Measurements from ENCODE around the gene CD52.
A peak's percentile ranks its signal among the peaks of the same experiment; 100 is the strongest.
"Not testable (repeated sequence)": the region's sequence is repeated elsewhere in the genome, so short reads cannot be mapped to it uniquely, and the experiment has no call there.

The CD52 gene

GRCh38 chr1:26284597-26285347 lies 33.0 kb upstream of the CD52 start:
- peak; percentile 96 to 98 for DNase-seq (ENCODE audit: low read depth in 2 of 2)

GRCh38 chr1:26285366-26286063 lies 32.2 kb upstream of the CD52 start:
- DNase-seq (ENCODE audit: low read depth in 2 of 2) = no peak

GRCh38 chr1:26286064-26286416 lies 31.7 kb upstream of the CD52 start:
- DNase-seq (ENCODE audit: low read depth in 2 of 2) = no peak

GRCh38 chr1:26287033-26287711 lies 30.6 kb upstream of the CD52 start:
- peak; percentile 49 to 62 for DNase-seq (ENCODE audit: low read depth in 2 of 2)

- DNase-seq (ENCODE audit: low read depth in 2 of 2) = no peak
Measured at GRCh38 chr1:26287811-26288210, 29.9 kb upstream of the CD52 start.

GRCh38 chr1:26288311-26288941 lies 29.3 kb upstream of the CD52 start:
- peak; percentile 66 to 72 for DNase-seq (ENCODE audit: low read depth in 2 of 2)

GRCh38 chr1:26289158-26290059 lies 28.3 kb upstream of the CD52 start:
- no peak for DNase-seq (ENCODE audit: low read depth in 2 of 2)

- no peak for DNase-seq (ENCODE audit: low read depth in 2 of 2)
Measured at GRCh38 chr1:26290122-26290881, 27.5 kb upstream of the CD52 start.

- DNase-seq (ENCODE audit: low read depth in 2 of 2) = no peak
Measured at GRCh38 chr1:26290882-26291261, 26.9 kb upstream of the CD52 start.

GRCh38 chr1:26291433-26291832 lies 26.3 kb upstream of the CD52 start:
- no peak for DNase-seq (ENCODE audit: low read depth in 2 of 2)

- DNase-seq (ENCODE audit: low read depth in 2 of 2) = no peak
Measured at GRCh38 chr1:26291939-26292338, 25.8 kb upstream of the CD52 start.

- not testable (repeated sequence) for DNase-seq (ENCODE audit: low read depth in 2 of 2)
Measured at GRCh38 chr1:26292735-26293134, 25.0 kb upstream of the CD52 start.

GRCh38 chr1:26293911-26294463 lies 23.8 kb upstream of the CD52 start:
- DNase-seq (ENCODE audit: low read depth in 2 of 2) = no peak

- no peak for DNase-seq (ENCODE audit: low read depth in 2 of 2)
Measured at GRCh38 chr1:26295194-26296138, 22.3 kb upstream of the CD52 start.

GRCh38 chr1:26296340-26297056 lies 21.3 kb upstream of the CD52 start:
- no peak for DNase-seq (ENCODE audit: low read depth in 2 of 2)

- DNase-seq (ENCODE audit: low read depth in 2 of 2) = no peak
Measured at GRCh38 chr1:26297057-26297790, 20.5 kb upstream of the CD52 start.

GRCh38 chr1:26297791-26298124 lies 20.0 kb upstream of the CD52 start:
- no peak for DNase-seq (ENCODE audit: low read depth in 2 of 2)

Data from stimulated activated CD4-positive, alpha-beta T cell treated with anti-CD3 and anti-CD28 coated beads, Interleukin-15, amount 100 ng/mL, for 48 hours (primary cell).